MM.1S (cell line): ENCODE results near the gene SP3.

Experiments
- EZH2 ChIP-seq: fragments of 300-600 bp; sonication (generic); optimal IDR thresholded peaks from 2 replicates; pipeline ENCODE3; 2017; ENCODE audit warnings: low read depth, mild to moderate bottlenecking, antibody characterized with exemption, low read length, mixed read lengths
- TF ChIP-seq, protein P1 (sequence below): fragments of 300-600 bp; sonication (generic); IDR thresholded peaks from 2 replicates; pipeline ENCODE4 v1.5.1; 2016; ENCODE audit warnings: antibody characterized with exemption, low read length, mixed read lengths

DNA sequence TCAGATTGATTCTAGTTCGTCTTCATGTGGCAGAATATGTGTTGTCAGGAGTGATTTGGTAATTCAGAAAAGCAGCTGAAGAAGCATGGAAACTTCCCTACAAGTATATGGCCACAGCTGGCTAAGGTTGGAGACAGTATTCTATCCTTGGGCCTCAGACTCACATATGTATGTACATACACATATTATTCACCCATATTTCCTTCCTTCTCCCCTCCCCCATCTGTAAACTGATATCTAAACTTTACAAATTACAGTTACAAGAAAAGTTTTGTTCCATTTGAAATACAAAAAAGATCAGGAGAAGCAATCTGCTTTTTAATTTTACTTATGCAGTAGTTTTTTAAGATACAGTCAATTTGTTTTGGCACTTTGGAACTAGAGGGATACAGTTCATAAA lies 3.1 kb downstream of the SP3 start:
- TF ChIP-seq, protein P1, sequence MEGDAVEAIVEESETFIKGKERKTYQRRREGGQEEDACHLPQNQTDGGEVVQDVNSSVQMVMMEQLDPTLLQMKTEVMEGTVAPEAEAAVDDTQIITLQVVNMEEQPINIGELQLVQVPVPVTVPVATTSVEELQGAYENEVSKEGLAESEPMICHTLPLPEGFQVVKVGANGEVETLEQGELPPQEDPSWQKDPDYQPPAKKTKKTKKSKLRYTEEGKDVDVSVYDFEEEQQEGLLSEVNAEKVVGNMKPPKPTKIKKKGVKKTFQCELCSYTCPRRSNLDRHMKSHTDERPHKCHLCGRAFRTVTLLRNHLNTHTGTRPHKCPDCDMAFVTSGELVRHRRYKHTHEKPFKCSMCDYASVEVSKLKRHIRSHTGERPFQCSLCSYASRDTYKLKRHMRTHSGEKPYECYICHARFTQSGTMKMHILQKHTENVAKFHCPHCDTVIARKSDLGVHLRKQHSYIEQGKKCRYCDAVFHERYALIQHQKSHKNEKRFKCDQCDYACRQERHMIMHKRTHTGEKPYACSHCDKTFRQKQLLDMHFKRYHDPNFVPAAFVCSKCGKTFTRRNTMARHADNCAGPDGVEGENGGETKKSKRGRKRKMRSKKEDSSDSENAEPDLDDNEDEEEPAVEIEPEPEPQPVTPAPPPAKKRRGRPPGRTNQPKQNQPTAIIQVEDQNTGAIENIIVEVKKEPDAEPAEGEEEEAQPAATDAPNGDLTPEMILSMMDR: no peak
- no peak for TF ChIP-seq EZH2
